GM15510 (cell line): ENCODE results near the gene ANK3.

ENCODE experiments used
- POLR2A ChIP-seq: IDR thresholded peaks from 3 replicates; pipeline ENCODE4 v1.6.1; 2011; ENCODE audit warnings: borderline replicate concordance; ENCODE audit not compliant: insufficient read length; ENCODE audit errors: extremely low read depth

Gene ANK3

DNA sequence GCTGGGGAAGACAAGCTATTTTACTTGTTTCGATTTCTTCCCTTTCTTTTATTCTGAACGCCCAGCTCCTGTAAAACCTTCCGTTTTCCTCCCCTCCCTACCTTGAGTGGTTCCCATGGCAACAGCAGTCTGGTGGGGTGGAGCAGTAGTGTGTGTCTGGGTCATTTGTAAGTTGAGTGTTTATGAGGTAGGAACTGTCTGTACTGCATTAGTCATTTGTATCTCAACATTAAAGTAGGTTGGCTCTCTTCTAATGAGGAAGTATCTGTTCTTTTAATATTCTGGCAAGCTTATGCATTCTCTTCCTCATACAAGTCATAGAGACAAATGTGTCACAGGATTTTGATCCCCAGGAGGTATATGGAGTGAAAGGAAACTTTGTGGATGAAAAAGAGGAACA is 398.0 kb downstream of the ANK3 start:
- TF ChIP-seq POLR2A: no peak

- TF ChIP-seq POLR2A: no peak
These were observed 398.6 kb downstream of the ANK3 start for GRCh38 chr10:59991117-59991516.

DNA sequence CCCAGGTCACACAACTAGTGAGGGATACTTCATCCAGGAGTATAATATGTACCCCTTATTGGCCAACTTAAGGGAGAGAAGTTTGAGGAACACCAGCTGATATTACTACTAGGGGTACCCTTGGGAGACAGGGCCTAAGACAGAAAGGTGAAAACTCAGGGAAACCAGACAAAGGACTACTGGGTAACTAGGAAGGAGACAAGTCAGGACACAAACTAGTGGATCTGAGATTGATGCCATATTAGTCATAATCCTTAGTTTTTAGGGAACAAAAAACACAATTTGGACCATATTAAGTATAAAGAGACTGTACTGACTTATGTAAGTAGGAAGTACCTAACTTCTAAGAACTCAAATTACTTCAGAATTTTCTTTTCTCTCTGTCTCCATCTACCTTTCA is 404.0 kb downstream of the ANK3 start:
- TF ChIP-seq POLR2A: no peak

DNA sequence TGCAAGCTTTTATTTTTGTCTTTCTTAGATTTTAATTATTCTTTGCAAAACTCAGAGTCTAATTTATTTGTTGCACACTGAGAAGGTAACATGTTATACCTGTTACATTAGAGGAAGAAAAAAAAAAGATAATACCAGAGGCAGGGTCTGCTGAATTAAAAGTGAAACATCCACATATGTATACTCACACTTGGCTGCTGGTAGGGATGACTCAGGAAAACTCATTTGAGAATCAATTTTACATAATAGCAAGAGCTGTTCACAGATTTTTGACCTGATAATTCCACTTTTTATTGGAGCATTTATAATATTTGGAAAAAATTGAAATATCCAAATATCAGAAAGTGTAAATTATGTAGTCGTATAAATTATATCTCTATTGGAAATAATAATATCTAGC is 405.3 kb downstream of the ANK3 start:
- TF ChIP-seq POLR2A: no peak

DNA sequence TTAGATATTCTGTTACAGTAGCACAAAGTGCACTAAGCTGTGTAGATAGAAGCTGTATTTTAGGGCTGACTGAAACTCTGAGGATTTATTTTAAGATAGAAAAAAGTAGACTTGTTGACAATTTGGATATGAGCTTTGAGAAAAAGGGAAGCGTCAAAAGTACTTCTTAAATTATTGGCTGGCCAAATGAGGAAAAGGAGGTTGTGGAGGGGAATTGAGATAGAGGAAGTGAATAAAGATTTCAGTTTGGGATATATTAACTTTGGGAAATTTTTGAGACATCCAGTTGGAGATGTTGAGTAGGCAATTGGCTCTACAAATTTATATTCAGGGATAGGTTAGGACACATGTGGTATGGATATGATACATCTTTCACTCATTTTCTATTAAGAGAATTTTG is 409.3 kb downstream of the ANK3 start:
- no peak for TF ChIP-seq POLR2A

GRCh38 chr10:59977486-59977885 is 412.2 kb downstream of the ANK3 start:
- no peak for TF ChIP-seq POLR2A

- TF ChIP-seq POLR2A: no peak
These were observed 412.8 kb downstream of the ANK3 start for GRCh38 chr10:59976909-59977308.
